Renal cortical epithelial cell (primary cell): Measurements from ENCODE around the gene ZMYM1. TPM values are rescaled to one million over a fixed set of nuclear protein-coding genes. Genes with fewer than 3 reads are reported as not detected.
"Not testable (repeated sequence)": the region's sequence is repeated elsewhere in the genome, so short reads cannot be mapped to it uniquely, and the experiment has no call there.

Source experiments
- DNase-seq: peaks from one replicate; pipeline ENCODE4 v3.0.0-alpha.2; 2011; ENCODE audit warnings: low read depth
- total RNA-seq: library from RNA; depleted of rRNA; stranded (reverse); fragments of >200 nt; gene quantifications from 2 replicates; pipeline ENCODE4 v1.2.3, GENCODE V29; 2014

Gene ZMYM1
- total RNA-seq, 1 donor from 2014 or later = 26.0 TPM

DNA sequence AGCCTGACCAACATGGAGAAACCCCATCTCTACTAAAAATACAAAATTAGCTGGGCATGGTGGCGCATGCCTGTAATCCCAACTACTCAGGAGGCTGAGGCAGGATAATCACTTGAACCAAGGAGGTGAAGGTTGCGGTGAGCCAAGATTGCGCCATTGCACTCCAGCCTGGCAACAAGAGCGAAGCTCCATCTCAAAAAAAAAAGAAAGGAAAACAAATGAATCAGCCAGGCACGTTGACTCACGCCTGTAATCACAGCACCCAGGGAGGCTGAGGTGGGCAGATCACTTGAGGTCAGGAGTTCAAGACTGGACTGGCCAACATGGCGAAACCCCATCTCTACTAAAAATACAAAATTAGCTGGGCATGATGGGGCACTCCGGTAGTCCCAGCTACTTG, 2.8 kb upstream of the ZMYM1 start:
- peak; percentile 35 for DNase-seq

DNA sequence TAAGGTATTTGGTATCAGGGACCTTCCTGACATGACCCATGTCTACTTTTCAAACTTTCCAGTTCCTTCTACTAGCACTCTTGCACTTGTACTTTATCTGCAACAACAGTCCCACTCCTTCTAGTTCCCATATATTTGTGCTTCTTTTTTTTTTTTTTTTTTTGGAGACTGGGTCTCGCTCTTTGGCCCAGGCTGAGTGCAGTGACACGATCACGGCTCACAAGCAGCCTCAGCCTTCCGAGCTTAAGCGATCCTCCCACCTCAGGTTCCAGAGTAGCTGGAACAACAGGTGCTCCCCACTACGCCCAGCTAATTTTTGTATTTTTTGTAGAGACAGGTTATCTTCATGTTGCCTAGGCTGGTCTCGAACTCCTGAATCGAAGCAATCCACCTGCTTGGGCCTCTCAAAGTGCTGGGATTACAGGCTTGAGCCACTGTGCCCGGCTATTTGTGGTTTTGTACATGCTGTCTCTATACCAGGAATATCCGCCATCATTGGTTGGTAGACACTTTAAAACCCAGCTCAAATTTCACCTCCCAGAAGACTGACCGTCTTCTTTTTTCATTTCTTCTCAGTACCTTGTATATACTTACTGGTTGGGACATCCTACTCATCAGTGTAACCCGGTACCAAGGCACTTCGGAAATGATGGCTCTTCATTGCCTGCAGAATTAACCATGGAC, 1.1 kb downstream of the ZMYM1 start:
- DNase-seq = no peak

DNA sequence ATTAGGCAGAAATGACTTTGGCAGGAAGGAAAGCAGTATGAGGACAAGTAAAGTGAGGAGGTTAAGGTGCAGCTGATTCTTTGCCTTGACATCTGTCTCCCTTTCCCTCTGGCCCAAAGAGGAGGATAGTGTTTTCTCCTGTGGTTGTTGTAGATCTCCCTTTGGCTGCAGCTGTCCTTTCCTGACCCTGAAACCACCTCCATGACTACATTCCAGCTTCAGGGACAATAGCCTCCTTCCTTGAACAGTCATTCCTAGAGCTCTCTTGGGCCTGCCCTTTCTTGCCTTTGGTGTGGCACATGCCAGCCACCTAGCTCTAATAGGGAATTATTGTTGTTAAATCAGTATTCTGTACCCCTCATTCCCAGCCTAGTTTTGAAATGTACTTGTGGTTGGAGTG, 6.2 kb downstream of the ZMYM1 start:
- DNase-seq = peak; percentile 57

DNA sequence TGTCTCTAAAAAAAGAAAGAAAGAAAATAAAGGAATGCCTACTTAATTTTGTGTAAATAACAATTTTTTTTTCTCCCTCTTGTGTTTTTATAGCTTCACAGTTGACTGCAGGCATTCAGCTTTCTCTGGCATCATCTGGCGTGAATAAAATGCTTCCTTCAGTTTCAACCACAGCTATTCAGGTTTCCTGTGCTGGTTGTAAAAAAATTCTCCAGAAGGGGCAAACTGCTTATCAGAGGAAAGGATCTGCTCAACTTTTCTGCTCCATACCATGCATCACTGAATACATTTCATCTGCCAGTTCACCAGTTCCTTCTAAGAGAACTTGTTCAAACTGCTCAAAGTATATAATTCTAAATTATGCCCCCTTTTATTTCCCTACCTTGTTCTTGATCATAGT, 18.0 kb downstream of the ZMYM1 start:
- peak; percentile 73 for DNase-seq

DNA sequence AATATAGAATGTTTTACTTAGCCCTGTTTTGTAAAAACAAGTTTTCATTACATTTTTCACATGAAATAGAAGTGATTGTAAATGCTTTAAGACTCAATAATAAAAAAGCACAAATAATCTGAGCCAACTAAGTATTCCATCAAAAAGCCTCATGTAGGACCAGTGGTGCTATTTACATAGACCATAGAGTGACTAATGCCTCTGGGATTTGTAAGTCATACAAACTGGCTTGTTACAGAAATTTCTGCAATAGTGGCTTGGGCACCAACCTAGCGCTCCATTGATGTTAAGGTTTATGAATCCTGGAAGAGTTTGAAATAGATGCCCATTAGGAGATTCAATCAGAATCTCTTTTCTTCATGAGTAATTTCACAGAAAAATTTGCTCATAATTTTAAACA, 31.9 kb downstream of the ZMYM1 start:
- peak; percentile 76 for DNase-seq

DNA sequence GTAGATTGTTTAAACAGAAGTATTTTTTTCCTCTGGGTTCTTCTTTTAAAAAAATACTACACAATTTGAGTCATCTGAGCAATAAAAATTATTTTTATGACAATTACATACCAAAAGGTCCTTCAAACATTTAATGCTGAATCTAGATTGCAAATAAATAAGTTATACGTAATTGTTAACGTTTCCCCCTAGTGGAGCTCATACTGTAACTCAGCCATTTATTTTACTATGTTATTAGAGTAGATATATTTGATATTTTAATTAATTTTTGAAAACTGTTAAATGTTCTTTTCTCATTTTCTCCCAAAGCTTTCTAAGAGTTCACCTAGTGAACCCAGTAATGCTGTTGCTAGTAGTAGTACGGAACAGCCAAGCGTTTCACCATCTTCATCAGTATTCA, 33.5 kb downstream of the ZMYM1 start:
- DNase-seq = no peak

DNA sequence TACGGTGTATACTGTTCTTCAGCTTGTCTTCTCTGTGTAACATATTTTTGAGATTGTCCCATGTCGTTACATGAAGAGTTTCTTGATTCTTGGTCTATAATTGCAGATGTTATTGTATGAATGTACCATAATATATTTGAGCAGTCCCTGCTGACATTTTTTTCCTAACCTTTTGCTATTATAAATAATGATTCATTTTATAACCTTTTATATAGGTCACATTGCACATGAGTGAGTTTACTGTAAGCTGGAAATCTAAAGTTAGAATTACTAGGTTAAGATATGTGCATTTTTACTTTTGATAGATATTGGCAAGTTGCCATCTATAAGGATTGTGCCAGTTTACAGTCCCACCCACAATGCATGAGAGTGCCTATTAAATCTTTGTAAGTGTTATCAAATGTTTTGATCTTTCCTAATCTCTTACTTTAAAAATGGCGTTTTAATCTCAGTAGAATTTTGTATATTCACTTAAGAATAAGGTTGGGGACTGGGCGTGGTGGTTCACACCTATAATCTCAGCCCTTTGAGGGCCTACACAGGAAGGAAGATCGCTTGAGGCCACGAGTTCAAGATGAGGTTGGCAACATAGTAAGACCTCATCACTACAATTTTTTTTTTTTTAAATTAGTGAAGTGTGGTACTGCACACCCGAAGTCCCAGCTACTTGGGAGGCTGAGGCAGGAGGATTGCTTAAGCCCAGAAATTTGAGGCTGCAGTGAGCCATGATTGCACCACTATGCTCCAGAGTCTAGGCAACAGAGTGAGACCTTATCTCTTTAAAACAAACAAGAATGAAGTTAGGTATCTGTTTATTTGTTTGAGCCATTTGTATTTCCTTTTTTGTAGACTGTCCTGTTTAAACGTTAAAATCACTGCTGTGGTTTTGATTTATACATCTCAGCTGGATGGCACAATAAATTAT, 36.5 kb downstream of the ZMYM1 start:
- DNase-seq = no peak

DNA sequence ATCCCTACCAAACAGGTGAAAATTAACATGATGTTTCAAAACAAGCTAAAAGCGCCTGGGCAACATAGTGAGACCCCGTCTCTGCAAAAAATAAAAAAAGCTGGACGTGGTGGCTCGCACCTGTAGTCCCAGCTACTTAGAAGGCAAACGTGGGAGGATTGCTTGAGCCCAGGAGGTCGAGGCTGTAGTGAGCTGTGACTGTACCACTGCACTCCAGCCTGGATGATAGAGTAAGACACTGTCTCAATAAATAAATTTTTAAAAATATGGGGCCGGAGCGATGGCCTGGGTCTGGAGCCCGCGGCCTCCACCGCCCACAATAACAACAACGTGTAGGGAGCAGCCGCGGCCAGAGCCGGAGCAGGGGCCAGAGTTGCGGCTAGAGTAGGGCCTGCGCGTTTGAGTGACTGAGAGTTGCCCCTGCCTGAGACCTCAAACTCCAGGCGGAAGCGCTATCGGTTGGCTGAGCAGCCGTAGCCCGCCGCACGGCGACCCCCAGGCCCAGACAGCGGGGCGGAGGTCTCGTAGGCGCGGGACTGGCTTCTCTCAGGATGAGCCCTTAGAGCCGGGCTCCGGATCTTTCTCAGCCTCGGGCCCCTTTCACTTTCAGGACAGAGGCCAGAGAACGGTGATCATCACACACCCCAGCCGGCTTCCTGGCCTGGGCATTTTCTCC, 41.4 kb downstream of the ZMYM1 start:
- DNase-seq = no peak

DNA sequence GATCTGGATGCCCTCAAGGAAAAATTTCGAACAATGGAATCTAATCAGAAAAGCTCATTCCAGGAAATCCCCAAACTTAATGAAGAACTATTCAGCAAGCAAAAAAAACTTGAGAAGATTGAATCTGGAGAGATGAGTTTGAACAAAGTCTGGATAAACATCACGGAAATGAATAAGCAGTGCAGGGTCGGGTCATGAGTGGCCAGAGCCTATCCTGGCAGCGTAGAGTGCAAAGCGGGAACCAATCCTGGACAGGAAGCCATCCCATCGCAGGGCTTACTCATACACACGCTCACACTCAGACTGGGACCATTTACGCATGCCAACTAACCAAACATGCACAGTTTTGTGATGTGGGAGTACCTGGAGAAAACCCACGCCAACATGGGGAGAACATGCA, 43.1 kb downstream of the ZMYM1 start:
- no peak for DNase-seq

DNA sequence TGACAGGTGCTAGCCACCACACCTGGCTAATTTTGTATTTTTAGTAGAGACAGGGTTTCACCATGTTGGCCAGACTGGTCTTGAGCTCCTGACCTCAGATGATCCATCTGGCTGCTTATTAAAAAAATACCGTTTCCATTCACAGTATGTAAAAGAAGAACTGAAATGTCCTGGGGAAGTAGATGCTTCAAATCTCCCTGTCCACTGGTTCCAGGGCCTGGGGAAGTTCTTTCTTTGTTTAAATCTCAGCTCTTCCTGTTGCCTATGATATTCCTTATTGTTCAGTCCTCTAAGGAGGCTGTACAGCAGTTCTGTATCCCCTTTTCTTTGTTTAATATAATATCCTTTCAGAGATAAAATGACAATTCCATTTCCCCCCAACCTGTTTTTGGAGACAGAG, 47.4 kb downstream of the ZMYM1 start:
- DNase-seq = no peak

DNA sequence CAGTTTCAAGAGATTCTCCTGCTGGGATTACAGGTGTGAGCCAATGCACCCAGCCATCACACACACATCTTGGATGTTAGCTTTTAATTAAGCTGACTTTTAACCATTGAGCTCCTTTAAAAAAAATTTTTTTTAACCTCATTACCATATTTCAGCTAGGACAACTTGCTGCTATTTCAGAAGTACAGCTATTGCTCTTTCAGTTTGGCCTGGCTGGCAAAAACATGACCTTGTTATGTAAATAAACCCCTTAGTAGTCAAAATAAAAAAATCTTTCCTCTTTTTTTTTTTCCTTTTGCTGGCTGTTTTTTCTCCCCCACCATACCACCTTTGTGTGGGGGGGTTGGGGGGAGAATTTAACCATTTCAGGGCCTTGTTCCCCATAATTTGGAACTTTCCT, 49.9 kb downstream of the ZMYM1 start:
- DNase-seq = no peak

DNA sequence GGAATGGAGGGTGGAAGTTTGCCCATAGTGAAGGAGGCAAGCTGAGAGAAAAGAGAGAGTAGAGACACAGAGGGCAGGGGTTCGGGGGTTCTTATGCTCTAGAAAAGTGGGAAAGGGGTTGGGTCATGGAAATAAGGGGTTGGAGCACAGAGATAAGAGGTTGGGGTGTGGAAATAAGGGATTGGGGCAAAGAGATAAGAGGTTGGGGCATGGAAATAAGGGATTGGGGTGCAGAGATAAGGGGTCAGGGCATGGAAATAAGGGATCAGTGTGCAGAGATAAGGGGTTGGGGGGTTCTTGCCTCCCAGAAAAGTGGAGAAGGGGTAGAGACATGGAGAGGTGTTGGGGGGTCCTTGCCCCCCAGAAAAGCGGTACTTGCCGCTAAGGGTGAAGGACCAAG, 57.6 kb downstream of the ZMYM1 start:
- DNase-seq = no peak

DNA sequence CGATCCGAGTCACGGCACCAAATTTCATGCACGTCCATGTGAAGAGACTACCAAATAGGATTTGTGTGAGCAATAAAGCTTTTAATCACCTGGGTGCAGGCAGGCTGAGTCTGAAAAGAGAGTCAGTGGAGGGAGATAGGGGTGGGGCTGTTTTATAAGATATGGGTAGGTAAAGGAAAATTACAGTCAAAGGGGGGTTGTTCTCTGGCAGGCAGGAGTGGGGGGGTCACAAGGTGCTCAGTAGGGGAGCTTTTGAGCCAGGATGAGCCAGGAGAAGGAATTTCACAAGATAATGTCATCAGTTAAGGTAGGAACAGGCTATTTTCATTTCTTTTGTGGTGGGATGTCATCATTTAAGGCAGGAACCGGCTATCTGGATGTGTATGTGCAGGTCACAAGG, 58.4 kb downstream of the ZMYM1 start:
- not testable (repeated sequence) for DNase-seq

DNA sequence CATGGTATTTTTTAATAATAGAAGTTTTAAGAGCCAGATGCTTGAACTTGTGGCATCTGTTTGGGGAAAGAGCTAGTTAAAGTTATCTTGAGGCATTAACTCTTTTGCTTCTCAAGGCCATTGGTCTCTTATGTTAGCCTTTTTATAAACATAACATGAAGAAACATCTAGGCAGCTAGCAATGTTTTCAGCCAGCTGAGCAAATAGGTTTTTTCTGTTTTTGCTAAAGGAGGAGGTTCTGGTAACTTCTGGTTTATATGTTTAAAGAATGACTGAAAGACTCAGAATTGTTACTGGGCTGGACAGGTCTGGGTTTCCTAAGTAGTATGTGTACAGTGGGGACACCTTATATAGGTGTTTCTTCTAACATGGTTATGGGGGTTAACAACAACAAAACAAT, 63.1 kb downstream of the ZMYM1 start:
- not testable (repeated sequence) for DNase-seq

DNA sequence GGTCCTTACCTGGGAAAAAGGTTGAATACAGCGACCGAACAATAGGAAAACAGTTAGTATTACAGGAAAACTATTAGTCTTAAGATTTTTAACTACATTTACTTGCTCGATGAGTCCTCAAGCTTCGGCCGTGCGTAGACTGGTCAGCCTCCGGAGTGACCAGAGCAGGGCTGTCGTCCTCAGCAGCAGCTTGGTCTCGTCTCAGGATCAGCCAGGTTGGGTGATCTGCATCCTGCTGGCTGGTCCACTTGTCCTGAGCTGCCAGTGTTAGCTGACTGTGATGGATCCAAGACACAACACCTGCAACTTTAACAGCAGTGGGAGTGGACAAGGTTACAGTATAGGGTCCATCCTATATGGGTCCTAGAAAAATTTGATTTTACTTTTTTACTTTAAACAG, 63.5 kb downstream of the ZMYM1 start:
- DNase-seq = not testable (repeated sequence)

DNA sequence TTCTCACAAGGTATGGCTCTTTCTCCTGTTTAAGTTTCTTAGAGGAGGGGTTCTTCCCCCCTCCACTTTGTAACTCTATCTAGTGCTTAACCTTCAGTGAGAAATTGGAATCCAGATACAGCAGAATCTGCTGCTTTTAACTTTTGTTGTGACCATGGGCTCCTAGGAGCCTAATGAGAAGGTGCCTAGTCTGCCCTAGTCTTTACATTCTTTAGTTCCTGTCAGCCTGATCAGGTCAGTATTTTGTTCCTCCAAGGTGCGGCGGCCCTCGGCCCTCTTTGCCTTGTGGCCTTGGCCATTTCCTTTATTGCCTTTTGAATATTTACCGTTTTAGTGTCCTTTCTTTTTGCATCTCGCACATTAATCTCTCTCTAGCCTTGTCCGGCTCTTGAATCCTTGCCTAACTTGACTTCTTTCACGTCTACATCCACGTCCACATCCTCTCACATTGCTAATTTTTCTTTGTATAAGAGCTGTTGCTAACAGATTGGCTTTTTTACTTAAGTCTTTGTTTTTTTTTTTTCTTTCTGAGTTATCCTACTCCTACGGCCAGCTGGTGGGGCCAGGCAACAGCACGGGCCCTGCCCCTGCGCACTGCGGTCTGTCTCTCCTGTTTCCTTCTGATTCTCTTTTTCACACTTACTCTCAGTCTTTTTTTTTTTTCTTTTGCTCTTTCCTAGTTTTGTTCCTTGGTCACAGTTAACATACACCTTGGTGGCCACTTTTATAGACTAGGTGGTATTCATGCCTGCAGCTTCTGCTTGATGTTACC, 64.7 kb downstream of the ZMYM1 start:
- no peak for DNase-seq

DNA sequence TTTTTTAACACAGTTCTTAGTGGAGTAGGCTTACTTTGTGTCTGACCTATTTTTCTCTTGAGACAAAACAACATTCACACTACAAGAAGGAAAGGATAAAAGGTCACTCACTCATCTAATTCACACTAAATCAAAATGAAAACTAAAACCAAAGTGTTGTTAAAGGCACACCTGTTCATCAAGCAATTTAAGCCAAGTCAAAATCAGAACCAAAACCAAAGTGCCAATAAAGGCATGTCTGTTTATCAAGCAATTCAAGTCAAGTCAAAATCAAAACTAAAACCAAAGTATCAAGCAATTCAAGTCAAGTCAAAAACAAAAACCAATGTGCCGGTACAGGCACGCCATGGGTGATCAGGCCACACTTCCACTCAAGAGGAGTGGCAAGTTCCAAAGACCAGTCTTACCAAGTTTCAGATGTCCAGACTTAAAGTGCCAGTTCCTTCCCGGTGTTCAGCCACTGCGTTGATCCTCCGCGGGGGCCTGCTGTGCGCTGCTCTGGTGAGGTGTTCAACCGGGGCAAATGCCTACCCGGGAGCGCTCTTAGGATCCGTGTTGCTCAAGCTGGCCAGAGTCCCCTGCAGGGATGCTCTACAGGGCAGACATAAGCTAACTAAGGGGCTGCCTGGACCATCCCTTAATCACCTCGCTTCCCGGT, 66.8 kb downstream of the ZMYM1 start:
- DNase-seq = not testable (repeated sequence)

DNA sequence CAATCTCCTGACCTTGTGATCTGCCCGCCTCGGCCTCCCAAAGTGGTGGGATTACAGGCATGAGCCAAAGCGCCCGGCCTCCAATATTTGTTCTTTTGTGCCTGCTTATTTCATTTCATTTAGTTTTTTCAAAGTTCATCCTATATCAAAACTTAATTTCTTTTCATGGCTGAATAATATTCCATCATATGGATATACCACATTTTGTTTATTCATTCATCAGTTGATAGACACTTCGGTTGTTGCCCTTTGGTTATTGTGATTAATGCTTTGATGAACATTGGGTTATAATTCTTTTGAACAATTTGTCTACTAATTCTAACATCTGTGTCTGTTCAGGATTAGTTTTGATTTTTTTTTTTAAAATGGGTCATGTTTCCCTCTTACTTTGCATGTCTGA, 72.0 kb downstream of the ZMYM1 start:
- DNase-seq = no peak

DNA sequence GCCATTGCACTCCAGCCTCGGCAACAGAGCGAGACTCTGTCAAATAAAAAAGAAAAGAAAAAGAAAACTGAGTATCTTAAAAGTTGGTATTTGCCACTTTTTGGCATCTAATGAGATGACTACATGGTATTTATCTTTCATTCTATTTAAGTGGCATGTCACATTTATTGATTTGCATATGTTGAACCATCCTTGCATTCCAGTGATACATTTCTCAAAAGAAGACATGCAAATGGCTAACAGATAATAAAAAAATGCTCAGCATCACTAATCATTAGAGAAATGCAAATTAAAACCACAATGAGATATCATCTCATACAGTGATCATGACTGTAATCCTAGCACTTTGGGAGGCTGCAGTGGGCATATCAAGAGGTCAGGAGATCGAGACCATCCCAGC, 85.7 kb downstream of the ZMYM1 start:
- no peak for DNase-seq
